Measurements from ENCODE around the gene ARHGAP19.

ARHGAP19 gene

GRCh38 chr10:97243836-97244235 lies 48.6 kb downstream of the ARHGAP19 start:
- DNase-seq (ENCODE audit: insufficient read length) (no peak), FAIRE-seq (no peak)
- no peak for TF ChIP-seq POLR2AphosphoS5 (IDR thresholded peaks at IDR 0.05; ENCODE audit: low read depth, low read length)
- TF ChIP-seq TAF1 (IDR thresholded peaks at IDR 0.05; ENCODE audit: borderline replicate concordance, low read depth, low read length), result no peak
- no peak for TF ChIP-seq POLR2A (IDR thresholded peaks at IDR 0.05; ENCODE audit: low read depth, low read length)

- FAIRE-seq (no peak), DNase-seq (ENCODE audit: insufficient read length) (no peak)
- TF ChIP-seq TAF1 (IDR thresholded peaks at IDR 0.05; ENCODE audit: borderline replicate concordance, low read depth, low read length) (no peak), POLR2A (IDR thresholded peaks at IDR 0.05; ENCODE audit: low read depth, low read length) (no peak)
These were observed 53.6 kb downstream of the ARHGAP19 start for GRCh38 chr10:97238855-97239254.

GRCh38 chr10:97235353-97235752 lies 57.1 kb downstream of the ARHGAP19 start:
- no peak for DNase-seq (ENCODE audit: insufficient read length)
- no peak for FAIRE-seq
- no peak for TF ChIP-seq TAF1 (IDR thresholded peaks at IDR 0.05; ENCODE audit: borderline replicate concordance, low read depth, low read length)
- no peak for TF ChIP-seq POLR2A (IDR thresholded peaks at IDR 0.05; ENCODE audit: low read depth, low read length)
- no peak for TF ChIP-seq POLR2AphosphoS5 (IDR thresholded peaks at IDR 0.05; ENCODE audit: low read depth, low read length)

- FAIRE-seq (no peak), DNase-seq (ENCODE audit: insufficient read length) (no peak)
- TF ChIP-seq TAF1 (IDR thresholded peaks at IDR 0.05; ENCODE audit: borderline replicate concordance, low read depth, low read length) (no peak), POLR2AphosphoS5 (IDR thresholded peaks at IDR 0.05; ENCODE audit: low read depth, low read length) (no peak), POLR2A (IDR thresholded peaks at IDR 0.05; ENCODE audit: low read depth, low read length) (no peak)
These were observed 58.0 kb downstream of the ARHGAP19 start for GRCh38 chr10:97234400-97234799.

GRCh38 chr10:97230146-97230545 lies 62.3 kb downstream of the ARHGAP19 start:
- FAIRE-seq, result no peak
- DNase-seq (ENCODE audit: insufficient read length), result no peak
- TF ChIP-seq POLR2A (IDR thresholded peaks at IDR 0.05; ENCODE audit: low read depth, low read length) (no peak), POLR2AphosphoS5 (IDR thresholded peaks at IDR 0.05; ENCODE audit: low read depth, low read length) (no peak), TAF1 (IDR thresholded peaks at IDR 0.05; ENCODE audit: borderline replicate concordance, low read depth, low read length) (no peak)

- no peak for DNase-seq (ENCODE audit: insufficient read length)
- FAIRE-seq, result no peak
- TF ChIP-seq POLR2A (IDR thresholded peaks at IDR 0.05; ENCODE audit: low read depth, low read length) (no peak), TAF1 (IDR thresholded peaks at IDR 0.05; ENCODE audit: borderline replicate concordance, low read depth, low read length) (no peak), POLR2AphosphoS5 (IDR thresholded peaks at IDR 0.05; ENCODE audit: low read depth, low read length) (no peak)
These were observed 63.0 kb downstream of the ARHGAP19 start for GRCh38 chr10:97229322-97230015.

- TF ChIP-seq POLR2AphosphoS5 (IDR thresholded peaks at IDR 0.05; ENCODE audit: low read depth, low read length) (no peak), TAF1 (IDR thresholded peaks at IDR 0.05; ENCODE audit: borderline replicate concordance, low read depth, low read length) (no peak), POLR2A (IDR thresholded peaks at IDR 0.05; ENCODE audit: low read depth, low read length) (no peak)
These were observed 63.7 kb downstream of the ARHGAP19 start for GRCh38 chr10:97228775-97229157.

GRCh38 chr10:97228130-97228774 lies 64.2 kb downstream of the ARHGAP19 start:
- FAIRE-seq (no peak), DNase-seq (ENCODE audit: insufficient read length) (no peak)
- TF ChIP-seq POLR2A (IDR thresholded peaks at IDR 0.05; ENCODE audit: low read depth, low read length) (no peak), TAF1 (IDR thresholded peaks at IDR 0.05; ENCODE audit: borderline replicate concordance, low read depth, low read length) (no peak), POLR2AphosphoS5 (IDR thresholded peaks at IDR 0.05; ENCODE audit: low read depth, low read length) (no peak)

More at GRCh38 chr10:97228775-97229157, 63.7 kb downstream of the ARHGAP19 start:
- DNase-seq (ENCODE audit: insufficient read length) (no peak), FAIRE-seq (no peak)

- DNase-seq (ENCODE audit: insufficient read length), result no peak
- no peak for TF ChIP-seq POLR2AphosphoS5 (IDR thresholded peaks at IDR 0.05; ENCODE audit: low read depth, low read length)
- no peak for TF ChIP-seq POLR2A (IDR thresholded peaks at IDR 0.05; ENCODE audit: low read depth, low read length)
- no peak for TF ChIP-seq TAF1 (IDR thresholded peaks at IDR 0.05; ENCODE audit: borderline replicate concordance, low read depth, low read length)
- FAIRE-seq, result no peak
These were observed 66.0 kb downstream of the ARHGAP19 start for GRCh38 chr10:97226398-97226797.

- no peak for DNase-seq (ENCODE audit: insufficient read length)
- no peak for TF ChIP-seq POLR2AphosphoS5 (IDR thresholded peaks at IDR 0.05; ENCODE audit: low read depth, low read length)
- no peak for FAIRE-seq
These were observed 67.7 kb downstream of the ARHGAP19 start for GRCh38 chr10:97224483-97225435.

- DNase-seq (ENCODE audit: insufficient read length), result no peak
- no peak for FAIRE-seq
- TF ChIP-seq TAF1 (IDR thresholded peaks at IDR 0.05; ENCODE audit: borderline replicate concordance, low read depth, low read length) (no peak), POLR2AphosphoS5 (IDR thresholded peaks at IDR 0.05; ENCODE audit: low read depth, low read length) (no peak), POLR2A (IDR thresholded peaks at IDR 0.05; ENCODE audit: low read depth, low read length) (no peak)
These were observed 70.0 kb downstream of the ARHGAP19 start for GRCh38 chr10:97222326-97222961.

Data from GM12892 (cell line).